AG09319 (cell line): ENCODE data around the gene CABLES1.

Source experiments
- DNase-seq: peaks from one replicate; pipeline ENCODE4 v3.0.0-alpha.2; 2010; ENCODE audit warnings: low read depth; ENCODE audit errors: extremely low read depth
- CTCF ChIP-seq: IDR thresholded peaks from 2 replicates; pipeline ENCODE4 v1.5.1; 2011; ENCODE audit warnings: low read depth, mild to moderate bottlenecking, inconsistent platforms, low read length, moderate library complexity

The CABLES1 gene

DNA sequence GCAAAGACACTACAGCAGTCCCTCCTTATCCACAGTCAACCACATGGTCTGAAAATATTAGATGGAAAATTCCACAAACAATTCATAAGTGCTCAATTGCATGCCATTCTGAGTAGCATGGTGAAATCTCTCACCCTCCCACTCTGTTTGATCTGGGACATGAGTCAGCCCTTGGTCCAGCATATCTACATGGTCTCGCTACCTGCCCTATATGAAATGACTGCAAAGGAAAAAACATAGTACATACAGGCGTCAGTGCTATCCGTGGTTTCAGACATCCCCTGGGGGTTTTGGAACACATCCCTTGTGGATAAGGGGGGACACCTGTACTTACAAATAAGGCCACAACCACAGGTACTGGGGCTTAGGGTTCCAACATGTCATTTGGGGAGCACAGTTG lies 73.7 kb downstream of the CABLES1 start:
- no peak for DNase-seq
- no peak for TF ChIP-seq CTCF

DNA sequence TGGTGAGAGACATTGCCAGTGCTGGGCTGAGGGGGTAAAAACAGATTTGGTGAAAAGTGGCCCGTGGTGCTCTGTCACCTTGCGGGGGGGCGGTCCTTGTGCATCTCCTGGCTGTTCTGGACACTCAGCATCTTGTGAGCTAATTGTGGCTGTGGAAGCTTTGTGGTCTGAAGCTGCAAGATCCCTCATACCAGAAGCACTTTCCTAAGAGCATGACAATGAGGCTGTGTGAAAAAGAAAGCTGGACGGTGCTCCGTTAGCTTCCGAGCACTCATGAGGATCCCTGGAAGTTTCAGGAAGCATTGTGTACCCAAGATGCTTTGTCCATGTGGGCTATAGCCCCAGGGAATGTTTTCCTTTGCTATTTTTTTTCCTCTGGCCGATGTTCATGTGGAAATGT lies 74.5 kb downstream of the CABLES1 start:
- no peak for TF ChIP-seq CTCF
- DNase-seq: no peak

- no peak for DNase-seq
- no peak for TF ChIP-seq CTCF
These were observed 75.2 kb downstream of the CABLES1 start for GRCh38 chr18:23210526-23210925.

- no peak for TF ChIP-seq CTCF
- no peak for DNase-seq
These were observed 75.9 kb downstream of the CABLES1 start for GRCh38 chr18:23211146-23211545.

- no peak for DNase-seq
- no peak for TF ChIP-seq CTCF
These were observed 76.9 kb downstream of the CABLES1 start for GRCh38 chr18:23212161-23212560.

DNA sequence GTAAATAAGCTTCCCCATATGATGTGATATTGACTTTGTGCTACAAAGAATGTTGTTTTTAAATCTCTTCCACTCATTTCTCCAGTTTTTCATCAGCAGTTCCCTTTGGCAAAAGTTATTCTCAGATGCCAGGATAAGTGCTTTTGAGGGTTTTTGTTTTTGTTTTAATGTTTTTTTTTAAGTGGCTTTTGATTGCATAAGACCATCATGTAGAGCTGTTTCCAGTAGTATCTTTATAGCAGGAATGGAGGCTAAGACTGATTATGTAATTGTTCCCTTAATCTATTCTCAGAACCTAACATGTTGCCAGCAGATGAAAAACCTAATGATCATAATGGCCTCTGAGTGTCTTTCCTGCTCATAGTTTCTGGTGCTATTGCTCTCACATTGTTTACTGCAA lies 77.9 kb downstream of the CABLES1 start:
- no peak for DNase-seq
- no peak for TF ChIP-seq CTCF

DNA sequence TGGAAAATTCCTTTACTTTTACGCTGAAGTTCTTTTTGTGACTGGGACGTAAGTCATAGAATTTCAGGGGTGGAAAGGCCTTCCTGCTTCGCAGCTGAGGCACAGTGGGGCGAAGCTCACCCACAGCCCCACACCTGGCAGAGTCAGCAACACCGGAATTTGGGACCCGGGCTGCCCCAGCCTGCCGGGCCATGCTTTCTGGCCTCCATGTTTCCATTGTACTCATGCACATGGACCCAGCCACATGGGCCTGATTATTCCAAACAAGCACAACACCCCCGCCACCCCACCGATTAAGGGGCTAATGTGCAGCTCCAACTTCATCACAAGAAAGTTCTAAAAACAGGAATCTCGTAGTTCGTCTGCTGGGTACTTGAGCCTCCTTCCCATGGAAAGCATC lies 82.5 kb downstream of the CABLES1 start:
- no peak for DNase-seq
- no peak for TF ChIP-seq CTCF
